Lower leg skin (tissue), 3 donors: Measurements from ENCODE around the gene NAALADL2.

Source experiments
- CTCF ChIP-seq, 3 donors: fragments of 450-650 bp; IDR thresholded peaks; one replicate each; pipeline ENCODE4 v1.5.1; 2016; ENCODE audit warnings: antibody characterized with exemption in 3 of 3, mild to moderate bottlenecking in 3 of 3, moderate library complexity in 2 of 3
- POLR2A ChIP-seq, 2 donors: fragments of 450-650 bp; IDR thresholded peaks; one replicate each; pipeline ENCODE4 v1.6.1; 2016 to 2017; ENCODE audit warnings: antibody characterized with exemption in 2 of 2, mild to moderate bottlenecking in 1 of 2, moderate library complexity in 1 of 2

- TF ChIP-seq CTCF (IDR thresholded peaks at IDR 0.05) (no peak), POLR2A (IDR thresholded peaks at IDR 0.05) (no peak)
Measured at GRCh38 chr3:175233957-175234940, 375.1 kb downstream of the NAALADL2 start.
